ENCODE results near the gene LRIT2.

- no peak for TF ChIP-seq CTCF (IDR thresholded peaks at IDR 0.05)
- TF ChIP-seq POLR2AphosphoS5 (IDR thresholded peaks at IDR 0.05; ENCODE audit: low read depth, low read length), result no peak
- no peak for TF ChIP-seq REST (IDR thresholded peaks at IDR 0.05; ENCODE audit: insufficient read depth in 1 of 2, low read depth in 2 of 2, low read length in 1 of 2)
- no peak for TF ChIP-seq TCF7L2 (IDR thresholded peaks at IDR 0.05; ENCODE audit: low read depth, low read length)
These were observed 9.1 kb upstream of the LRIT2 start for GRCh38 chr10:84234479-84234878.
